Epidermal melanocyte (primary cell): ENCODE data around the gene ERBB4.

ENCODE experiments used
- DNase-seq: peaks from one replicate; pipeline ENCODE4 v3.0.0; 2011; ENCODE audit warnings: low spot score; ENCODE audit not compliant: insufficient read length

ERBB4 gene

DNA sequence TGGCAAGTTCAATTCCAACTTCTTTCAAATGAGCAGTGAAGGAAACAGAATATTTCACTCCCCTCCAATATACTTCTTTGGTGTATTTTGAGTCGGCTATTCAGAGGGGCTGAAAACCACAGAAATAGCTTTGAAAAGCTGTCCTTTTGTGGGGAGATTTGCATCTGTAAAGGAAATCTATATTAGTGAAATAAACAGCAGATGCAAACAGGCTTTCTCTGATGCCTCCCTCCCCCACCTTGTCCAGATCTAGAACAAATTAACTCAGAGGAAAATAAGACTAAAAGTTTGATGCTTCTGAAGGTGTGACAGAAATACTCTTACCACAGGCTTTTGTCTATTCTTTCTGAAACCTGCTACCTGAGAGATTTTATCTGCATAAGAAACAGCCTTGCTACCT lies 1173.7 kb downstream of the ERBB4 start:
- no peak for DNase-seq

DNA sequence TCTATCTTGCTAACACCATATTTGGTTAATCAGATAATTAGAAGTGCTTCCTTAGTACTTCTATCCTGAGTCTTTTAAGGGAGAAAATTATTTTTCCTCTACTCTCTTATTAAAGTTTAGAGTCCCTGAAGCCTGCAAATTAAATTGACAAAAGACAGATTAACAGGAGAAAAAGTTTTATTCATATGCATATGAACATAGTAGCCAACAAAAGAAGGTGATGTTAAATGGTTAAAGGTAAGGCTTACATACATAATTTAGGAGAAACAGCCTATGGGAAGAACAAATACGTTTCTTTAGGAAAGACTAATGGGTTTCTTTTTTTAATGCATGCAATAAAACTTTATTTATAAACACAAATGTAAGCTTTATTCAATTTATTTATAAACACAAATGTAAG lies 1177.2 kb downstream of the ERBB4 start:
- no peak for DNase-seq

DNA sequence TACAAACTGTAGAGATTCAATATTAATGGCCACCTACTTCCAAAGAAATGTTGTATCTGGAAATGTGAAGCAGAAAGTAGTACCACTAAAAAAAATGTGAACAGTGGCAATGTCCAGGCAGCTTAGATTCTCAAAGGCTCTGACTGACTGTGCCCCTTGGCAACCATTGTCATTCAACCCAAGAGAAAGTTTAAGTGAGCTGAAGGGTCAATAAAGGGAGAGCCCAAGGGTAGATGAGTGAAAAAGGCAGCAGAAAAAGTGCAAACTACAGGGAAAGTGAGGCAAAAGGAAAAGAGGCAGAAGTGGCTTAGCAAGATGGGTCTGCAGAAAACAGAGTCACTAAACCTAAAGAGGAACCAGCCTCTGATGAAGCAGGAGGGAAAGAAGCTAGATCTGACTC lies 1179.3 kb downstream of the ERBB4 start:
- no peak for DNase-seq

DNA sequence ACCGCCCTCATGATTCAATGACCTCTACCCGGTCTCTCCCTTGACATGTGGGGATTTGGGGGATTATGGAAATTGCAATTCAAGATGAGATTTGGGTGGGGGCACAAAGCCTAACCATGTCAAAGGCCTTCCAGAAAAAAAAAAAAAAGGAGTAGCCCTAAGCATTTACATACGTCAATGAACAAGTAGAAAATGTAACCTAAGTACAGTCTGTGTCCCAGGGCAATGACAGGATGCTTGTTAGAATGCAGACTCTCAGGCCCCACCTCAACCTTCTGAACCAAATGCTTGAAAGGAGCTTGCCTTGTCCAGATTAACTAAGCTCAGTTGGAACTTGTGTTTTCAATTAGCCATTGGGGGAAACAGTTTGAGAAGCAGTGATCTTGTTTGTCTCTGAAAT lies 1180.1 kb downstream of the ERBB4 start:
- DNase-seq, result no peak

DNA sequence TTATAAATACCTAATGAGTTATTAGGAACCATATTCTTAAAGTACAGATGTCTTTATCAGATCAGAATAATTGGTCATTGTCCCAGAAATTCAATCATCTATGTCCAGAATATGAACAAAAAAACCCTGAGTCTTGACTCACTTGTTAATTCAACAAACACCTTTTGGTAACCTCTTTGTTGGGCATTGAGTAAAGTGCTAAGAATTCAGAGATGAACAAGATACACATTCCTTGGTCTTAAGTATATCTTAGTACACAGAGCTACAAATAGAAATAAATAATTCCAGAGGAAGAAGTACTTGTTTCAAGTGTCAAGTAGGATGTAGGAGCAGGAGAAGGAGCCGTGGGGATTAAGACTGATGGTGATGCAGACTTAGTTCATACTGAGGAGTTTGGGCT lies 1184.1 kb downstream of the ERBB4 start:
- no peak for DNase-seq

DNA sequence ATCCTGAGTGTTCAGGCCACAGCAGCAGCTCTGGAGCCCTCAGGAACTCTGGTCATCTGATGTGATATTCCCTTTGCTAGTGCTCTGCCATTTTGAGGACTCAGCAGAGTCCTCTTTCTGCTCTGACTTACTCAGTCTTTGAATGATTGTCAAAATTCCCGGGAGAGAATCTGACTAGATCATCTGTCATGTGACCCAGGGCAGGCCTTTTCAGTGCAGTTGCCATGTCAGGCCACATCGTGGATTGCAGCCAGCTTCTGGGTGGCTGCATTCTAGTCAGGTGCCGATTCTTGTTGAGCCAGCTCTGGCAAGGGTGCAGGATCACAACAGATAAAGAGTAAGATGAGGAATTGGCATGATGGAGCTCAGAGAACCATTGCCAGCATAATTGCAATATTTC lies 1186.6 kb downstream of the ERBB4 start:
- no peak for DNase-seq

DNA sequence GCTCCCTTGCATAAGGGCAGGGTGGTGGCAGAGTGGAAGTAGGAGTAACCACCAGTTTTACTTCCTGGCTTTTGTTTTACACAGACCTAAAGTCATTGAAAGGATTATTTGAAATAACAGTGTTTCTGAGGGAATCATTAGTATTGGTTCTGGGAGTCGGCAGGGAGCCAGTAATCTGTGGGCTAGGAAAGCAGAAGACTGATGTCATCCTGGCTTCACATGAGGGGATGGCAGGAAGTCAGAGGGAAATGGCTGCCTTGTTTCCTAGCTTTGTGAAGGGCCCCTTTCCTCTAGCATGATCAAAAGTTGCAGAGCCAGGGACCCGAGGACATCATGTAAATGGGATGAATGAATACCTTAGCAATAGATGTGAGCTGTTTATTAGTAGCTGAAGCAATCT lies 1189.6 kb downstream of the ERBB4 start:
- no peak for DNase-seq

DNA sequence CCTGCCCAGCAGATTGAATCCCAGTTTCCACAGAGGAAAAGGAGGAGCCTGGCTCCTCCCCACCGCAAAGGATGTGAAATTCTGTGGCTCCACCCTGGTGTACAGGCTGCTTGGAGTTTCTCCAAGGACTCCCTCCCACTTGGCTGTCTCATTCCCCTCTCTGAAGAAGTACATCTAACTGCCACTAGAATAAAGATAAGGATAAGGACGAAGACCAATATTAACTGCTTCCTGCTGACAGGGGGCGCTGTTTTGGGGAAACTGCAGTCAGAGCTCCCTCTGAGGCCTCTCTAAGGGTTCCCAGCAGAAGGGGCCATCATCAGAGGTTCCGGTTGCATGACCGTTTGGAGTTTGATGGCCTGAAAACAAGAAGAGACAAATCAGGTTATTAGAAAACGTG lies 1191.3 kb downstream of the ERBB4 start:
- no peak for DNase-seq

DNA sequence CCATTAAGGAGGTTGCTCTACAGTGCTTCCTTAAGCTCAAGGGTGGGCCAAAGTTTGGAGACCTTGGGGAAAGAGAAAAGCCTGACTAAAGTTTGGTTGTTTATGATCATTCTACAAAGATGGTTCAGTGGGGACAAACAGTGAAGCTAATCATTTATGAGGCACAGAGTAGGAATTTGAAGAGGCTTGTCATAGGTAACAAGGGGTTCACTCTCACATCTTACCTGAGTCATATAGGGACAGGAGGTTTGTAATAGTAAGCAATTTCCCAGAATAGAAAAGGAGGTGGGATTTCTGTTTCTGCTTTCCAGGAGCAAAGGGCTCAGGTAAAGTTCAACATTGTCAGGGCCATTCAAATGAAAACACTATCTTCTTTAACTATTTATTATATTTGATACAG lies 1194.3 kb downstream of the ERBB4 start:
- no peak for DNase-seq

DNA sequence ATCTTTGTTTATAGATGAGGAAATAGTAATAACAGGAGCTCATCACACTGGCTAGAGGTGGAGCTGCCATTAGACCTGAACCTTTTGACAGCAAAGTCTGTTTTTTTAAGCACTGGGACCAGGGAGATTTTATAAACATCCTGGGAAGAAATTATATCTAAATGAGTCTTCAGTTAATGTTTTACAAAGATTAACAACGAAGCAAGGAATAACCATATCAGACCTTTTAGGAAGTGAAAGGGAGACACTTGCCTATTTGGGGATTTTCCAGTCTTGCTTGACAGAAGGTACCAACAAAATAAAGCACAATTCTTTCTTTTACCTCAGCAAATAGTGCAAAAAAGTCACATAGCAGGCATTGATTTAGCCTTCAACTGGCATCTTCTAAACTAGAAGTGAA lies 1205.2 kb downstream of the ERBB4 start:
- DNase-seq, result no peak

DNA sequence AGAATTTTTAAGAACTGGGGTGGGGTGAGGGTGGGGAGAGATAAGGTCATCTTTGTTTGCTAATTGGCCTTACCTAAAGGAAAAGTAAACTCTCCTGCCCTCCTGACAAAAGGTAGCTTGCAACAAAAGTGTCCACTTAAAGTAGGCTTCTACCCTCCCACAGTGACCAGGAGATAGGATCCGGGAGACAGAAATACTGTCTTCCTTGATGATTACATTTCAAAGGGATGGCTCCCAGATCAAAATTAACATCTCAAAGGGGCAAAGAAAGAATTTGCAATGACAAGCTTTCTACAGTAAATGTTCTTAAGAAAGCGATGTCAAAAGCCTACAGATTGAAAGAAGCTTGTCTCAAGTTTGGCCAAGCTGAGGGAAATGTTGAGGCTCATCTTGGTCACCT lies 1206.9 kb downstream of the ERBB4 start:
- no peak for DNase-seq

DNA sequence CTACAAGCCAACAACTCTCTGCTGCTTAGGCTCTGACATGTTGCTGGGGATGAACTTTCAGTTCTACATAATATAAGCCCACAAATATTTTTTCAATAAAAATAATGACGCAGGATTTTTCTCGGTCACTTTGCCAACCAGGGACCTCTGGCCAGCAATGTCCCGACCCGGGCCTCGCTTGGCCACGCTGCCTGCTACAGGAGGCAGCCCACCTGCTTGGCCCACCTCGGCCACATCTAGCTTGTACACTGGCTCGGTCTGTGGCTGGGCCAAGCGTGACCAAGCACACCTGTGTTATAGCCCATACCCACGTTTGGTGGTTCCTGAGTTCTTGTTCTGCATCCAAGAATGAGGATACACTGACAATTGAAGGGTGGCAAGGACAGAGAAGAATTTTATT lies 1208.7 kb downstream of the ERBB4 start:
- DNase-seq, result no peak

DNA sequence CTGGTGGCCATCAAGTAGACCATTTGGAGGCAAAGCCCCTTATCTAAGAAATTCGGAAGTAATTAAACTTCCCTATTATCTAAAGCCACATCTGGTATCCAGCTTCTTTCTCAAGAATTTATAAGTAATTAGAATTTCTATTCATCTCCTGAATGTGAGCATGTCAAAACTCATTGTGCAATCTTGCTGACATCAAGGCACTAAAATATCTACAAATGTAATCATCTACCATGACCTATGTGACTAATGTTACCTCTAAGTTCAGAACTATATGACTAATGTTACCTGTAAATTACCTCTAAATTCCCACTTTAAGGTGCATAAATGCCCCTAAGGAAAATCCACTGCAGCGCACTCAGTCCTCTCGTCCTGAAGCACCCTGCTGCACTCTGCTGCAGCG lies 1209.2 kb downstream of the ERBB4 start:
- DNase-seq, result no peak

DNA sequence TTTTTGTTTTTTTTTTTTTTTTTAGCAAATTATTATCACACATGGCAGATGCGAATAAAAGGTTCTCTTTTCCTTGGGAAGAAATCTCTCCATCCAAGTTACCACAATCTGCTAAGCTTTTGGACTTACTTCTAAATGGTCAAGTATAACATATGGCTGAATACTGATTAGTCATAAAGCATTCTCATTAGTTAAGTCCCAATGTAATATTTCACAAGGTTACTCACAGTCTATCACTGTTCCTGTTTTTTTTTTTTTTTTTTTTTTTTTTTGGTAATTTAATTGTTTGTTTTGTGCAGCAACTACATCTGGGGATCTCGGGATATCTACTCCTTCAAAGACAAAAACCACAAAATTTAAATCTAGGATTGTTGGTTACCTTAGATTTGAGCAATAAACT lies 1210.5 kb downstream of the ERBB4 start:
- no peak for DNase-seq
